HuH-7.5 (cell line): ENCODE results near the gene PI4KA.
A peak's percentile ranks its signal among the peaks of the same experiment; 100 is the strongest.

ENCODE experiments used
- DNase-seq: peaks from one replicate; pipeline ENCODE4 v3.0.0; 2011; ENCODE audit warnings: low spot score

PI4KA gene

DNA sequence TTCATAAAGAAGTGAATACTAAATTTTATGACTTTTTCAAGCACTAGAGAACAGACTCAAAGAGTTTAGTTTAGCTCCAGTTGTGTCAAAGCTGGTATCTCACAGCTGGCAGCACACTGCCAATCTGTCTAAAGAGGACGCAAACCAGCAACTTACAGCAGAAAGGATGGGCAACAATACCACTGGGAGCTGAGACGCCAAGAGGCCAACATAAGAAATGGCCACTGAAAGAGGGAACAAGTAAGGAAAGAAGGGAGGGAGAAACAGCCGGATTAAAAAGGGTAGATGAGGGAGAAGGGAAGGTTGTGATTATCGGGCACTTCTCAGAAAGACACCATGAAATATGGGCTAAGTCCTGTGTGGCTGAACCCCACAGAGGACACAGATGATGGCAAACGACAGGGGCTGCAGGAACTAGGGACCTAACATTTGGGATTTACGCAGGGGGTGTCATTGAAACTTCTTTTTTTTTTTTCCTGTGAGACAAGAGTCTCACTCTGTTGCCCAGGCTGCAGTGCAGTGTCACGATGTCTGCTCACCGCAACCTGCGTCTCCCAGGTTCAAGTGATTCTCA is 43.0 kb downstream of the PI4KA start:
- DNase-seq = no peak

DNA sequence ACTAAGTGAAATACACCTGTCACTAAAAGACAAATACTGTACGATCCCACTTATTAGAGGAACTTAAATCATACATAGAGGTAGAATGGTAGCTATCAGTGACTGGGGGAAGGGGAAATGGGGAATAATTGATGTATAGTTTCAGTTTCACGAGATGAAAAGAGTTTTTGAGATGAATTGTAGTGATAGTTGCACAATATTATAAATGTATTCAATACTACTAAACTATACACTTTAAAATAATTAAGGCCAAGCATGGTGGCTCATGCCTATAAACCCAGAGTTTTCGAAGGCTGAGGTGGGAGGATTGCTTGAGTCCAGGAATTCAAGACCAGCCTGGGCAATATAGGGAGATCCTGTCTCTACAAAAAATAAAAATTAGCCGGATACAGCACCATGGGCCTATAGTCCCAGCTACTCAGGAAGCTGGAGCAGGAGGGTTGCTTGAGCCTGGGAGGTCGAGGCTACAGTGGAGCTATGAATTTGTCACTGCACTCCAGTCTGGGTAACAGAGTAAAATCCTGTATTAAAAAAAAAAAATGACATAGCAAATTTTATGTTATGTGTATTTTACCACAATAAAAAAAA is 44.3 kb downstream of the PI4KA start:
- no peak for DNase-seq

DNA sequence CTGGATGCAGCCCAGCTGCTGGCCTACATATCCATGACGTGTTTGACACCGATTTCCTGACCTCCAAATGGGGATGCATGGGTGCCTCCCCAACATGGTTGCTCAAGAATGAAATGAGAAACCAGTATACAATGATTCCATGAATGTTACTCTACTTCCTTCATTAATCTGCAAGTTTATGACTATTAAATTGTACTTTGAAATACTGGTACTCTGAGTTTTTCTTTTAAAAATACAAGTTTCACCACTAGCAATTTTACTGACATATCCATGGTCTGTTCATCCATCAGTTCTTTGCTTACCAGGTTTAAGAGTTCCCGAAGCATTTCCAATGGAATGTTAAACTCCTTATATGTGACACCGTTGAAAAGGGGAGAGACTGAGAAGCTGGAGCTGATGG is 45.6 kb downstream of the PI4KA start:
- DNase-seq = no peak

DNA sequence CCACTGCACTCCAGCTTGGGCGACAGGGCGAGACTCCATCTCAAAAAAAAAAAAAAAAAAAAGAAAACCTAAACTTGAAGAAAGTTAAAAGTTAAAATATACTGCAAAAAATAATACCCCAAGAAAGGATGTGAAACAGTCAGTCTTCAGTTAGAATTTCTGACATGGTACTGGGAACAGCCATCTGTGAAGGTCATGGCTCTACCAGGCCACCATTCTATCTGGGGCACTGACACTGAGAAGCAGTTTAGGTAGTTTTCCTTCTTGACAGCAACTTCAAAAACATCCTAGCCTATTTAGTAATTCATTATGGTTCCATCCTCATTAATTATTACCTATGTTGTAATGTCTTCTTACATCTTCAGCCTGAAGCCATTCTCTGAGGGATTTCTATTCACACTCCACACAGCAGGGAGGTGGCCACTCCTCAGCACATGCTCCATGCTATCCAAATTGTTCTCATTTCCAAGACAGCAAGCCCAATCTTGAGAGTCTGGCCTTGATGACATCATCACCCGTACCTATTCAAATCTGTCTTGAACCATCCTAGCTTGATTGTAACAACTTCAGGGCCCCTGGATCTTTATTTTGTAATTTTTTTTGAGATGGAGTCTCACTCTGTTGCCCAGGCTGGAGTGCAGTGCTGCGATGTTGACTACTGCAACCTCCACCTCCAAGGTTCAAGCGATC is 46.5 kb downstream of the PI4KA start:
- no peak for DNase-seq

DNA sequence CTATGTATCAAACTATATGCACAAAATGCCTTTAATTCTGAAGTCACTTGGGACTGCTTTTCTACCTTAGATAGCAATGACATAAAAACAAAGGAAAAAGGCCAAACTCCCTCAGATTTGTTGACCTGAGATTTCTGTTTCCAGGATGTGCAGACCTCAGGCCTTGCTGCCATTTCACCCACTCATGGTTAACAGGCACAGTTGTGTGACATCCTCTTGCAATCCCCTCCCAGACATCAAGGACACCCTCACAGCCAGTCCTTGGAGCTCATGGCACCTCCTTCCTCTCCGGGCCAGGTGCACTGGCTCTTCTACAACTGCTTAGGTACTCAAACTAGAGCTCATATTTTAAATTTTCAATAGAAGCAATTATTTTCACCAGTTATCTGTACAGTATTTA is 47.4 kb downstream of the PI4KA start:
- DNase-seq = no peak

DNA sequence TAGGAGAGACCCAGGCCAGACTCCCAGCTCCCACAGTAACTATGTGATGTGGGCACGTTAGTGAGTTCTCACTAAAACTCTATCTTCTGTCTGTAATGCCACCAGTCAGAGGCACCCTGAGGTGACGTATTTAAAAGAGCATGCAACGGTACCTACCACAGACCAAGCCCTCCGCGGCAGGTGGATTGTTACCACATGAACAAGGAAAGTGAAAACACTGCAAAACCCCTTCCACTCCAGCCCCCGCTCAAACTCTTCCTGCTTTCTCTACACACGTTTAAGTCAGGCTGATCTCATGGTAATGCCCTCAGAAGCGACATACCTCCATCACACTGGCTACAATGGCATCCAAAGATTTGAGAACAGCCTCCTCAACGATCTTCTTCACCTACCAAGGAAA is 48.0 kb downstream of the PI4KA start:
- no peak for DNase-seq

DNA sequence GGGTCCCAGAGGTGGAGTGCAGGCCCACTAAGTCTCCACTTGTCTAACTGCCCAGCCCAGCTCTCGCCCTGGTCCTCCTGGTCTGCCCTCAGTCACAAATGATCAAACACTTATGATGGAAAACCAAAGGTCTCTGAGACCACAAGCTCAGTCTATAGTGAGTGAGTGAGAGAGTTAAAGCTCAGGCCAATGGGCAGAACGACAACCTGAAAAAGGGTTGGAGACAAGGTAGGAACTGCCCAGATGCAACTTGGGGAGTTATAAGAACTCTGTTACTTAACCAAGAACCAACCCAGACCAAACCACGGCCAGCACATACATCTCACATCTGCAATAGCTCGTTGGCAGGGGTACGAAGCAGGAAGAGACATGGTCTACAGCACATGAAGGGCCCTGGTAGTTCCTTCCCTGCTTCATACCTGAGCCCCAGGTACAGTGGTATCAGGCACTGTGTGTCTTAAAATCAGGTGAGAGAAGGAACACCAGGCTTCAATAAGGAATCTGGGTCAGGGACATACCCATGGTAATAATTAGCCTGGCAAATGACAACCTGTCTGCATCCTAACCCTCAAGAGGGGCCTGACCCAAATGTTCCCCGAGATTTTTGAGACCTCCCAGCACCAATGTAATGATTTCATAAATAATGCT is 48.9 kb downstream of the PI4KA start:
- no peak for DNase-seq

DNA sequence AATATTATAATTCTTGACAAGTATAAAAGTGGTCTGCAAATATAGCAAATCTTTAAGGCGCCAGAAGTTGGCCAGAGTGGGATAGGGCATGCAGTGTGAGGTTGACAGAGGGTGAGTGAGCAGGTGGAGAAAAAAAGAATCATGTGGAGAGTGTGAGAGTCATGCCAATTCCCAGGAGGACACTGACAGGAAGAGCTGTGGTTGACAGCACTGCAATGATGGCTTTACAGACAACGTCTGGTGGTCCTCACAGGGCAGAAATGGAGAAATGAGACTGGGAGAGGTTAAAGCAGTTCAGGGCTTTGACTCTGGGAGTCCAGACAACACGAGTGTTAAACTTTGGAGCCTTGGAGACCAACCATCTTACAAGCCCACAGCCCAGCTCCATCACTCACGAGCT is 49.8 kb downstream of the PI4KA start:
- no peak for DNase-seq

DNA sequence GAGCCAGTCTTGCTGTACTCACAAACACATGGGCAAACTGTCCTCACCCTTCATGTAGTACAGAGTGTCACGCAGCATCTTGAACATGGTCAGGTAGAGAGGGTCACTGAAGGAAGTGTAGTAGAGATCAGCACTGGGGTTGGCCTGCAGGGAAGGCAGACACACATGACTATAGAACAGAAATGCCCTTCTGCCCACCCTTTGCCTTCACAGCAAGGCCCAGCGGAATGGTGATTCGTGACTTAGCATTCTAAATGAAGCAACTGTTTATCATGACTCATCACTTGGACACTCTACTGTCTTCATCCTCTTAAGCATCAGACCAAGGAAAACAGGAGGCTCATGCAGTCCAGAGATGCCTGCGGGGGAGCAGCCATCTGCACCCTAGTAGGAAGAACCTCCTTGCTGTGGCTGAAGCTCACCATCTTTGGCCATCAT is 51.3 kb downstream of the PI4KA start:
- no peak for DNase-seq

DNA sequence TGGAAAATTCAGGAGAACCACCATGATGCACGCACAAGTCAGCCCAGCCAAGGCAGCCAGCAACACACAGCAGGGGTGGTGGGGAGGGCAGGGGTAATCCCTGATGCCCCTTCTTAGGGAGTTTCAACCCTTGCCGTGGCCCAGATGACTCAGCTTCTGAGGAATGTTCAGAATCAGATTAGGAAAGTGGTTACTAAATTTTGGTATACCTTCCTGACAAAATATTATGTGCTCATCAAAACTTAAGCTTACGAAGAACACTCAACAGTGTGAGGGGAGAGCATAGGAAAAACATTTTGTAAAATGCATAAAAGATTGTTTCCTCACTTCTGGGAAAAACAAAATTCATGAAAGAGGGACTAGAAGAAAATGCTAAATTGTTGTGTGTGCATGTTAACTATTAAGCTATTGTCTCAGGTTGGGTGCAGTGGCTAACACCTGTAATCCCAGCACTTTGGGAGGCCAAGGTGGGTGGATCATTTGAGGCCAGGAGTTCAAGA is 52.6 kb downstream of the PI4KA start:
- no peak for DNase-seq

DNA sequence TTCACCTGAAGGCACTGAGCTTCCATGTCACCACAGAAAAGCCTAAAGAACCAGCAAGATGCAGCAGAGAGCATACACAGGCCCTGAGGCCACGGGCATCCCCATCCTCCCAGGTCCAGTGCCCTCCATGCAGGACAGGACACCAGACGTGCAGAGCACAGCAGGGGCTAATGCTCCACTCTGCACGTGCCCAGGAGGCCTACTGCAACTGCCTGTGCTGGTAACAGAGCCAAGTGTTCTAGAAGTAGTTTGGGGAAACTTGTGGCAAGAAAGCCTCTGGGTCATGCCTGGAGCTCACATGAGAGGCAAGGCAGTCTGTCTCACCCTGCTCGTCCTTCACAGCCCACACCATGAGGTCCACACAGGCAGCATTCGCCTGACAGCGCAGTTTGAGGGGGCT is 54.0 kb downstream of the PI4KA start:
- DNase-seq = no peak

DNA sequence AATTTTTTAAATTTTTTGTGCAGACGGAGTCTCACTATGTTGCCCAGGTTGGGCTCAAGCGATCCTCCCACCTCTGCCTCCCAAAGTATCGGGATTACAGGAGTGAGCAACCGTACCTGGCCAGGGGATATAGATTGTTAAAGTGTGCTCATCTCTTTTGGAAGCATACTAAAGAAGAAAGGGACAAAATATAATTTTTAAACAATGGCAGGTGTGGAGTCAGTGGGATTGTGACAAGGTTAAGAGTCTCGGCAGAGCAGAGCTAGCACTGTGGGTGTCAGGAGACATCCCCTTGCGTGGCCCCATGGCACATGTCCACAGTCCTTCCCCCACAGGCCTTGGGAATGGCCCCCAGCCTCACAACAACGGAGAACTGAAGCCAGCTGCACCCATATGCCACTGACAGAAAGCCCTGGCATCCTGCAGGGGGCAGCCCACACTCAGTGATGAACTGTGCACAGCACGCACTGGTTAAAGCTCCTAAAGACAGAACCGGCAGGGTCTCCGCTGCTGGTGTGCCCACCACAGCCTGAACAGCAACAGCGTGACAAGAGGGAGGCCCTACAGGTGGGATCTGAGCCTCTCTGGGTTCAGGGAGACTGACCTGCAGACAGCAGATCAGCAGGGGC is 54.8 kb downstream of the PI4KA start:
- peak; percentile 45 for DNase-seq

DNA sequence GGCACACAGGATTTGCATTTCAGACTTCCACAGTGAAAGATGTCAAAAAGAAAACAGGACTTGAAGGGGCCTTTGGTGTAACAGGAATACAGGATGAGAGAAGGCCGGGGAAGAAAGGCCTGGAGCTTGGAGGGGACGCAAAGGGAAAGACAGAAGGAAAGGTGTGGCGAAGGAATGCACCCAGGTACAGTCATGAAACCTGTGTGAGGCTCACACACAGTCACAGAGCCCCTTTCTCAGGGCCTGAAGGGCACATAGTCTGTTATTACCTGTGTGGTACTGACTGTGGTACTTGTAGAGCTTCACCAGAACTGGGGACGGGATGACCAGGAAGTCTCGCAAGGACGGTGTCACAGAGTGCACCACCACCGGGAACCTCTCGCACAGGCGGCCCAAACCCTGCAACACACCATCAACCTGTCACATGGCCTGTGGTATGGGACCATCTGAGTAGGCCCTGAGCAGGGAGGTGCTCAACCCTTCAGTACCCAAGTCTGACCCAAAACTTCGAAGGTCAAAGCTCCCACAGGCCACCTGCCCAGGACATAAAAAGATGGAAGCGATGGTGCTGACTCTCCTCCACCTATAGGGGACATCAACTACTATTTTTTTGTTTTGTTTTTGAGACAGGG is 55.6 kb downstream of the PI4KA start:
- DNase-seq = no peak

DNA sequence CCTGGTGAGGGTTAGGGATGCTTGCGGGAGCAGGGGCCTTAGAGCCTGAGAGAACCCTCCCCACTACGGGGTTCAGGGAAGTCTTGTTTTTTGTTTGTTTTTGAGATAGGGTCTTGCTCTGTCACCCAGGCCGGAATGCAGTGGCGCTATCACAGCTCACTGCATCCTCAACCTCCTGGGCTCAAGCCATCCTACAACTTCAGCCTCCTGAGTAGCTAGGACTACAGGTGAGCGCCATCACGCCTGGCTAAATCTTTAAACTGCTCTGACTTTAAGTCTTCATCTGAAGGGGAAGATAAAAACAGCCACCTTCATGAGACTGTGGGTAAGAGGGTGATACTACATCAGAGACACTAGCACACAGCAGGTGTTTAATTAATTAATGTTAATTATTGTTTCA is 56.2 kb downstream of the PI4KA start:
- DNase-seq = no peak

DNA sequence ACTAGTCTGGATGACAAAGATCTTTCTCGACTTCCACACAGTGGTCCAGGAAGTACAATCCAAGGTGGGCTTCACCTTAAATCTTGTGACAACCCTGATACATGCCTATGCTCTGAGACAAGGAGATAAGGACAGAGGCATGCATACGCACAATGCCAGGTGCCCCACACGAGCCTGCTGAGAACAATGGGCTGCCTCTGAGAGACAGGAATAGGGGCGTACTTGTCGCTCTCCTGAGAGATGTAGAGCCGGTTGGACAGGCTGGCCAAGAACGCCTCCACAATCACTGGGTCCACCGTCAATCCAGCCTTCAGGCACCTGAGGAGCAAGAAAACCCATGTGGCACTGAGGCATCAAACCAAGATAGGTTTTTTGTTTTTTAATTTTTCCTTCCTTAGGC is 59.2 kb downstream of the PI4KA start:
- DNase-seq = no peak

DNA sequence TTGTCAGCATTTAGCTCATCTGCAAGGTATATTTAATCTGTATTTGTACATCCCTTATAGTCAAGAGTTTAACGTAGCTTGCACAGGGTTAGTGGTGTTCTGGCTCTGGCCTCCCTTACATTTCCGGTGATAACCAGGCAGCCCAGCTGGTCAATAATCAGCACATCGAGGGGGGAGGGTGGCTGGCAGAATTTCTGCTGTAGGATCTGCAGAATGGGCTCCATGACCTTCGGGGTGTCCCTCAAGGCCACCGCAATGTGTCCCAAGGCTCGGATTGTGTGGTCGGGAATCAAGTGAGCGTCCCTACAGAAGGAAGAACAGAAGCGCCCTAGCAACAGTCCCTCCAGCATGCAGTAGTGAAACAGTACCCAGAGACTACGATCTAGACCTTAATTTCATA is 59.6 kb downstream of the PI4KA start:
- no peak for DNase-seq

DNA sequence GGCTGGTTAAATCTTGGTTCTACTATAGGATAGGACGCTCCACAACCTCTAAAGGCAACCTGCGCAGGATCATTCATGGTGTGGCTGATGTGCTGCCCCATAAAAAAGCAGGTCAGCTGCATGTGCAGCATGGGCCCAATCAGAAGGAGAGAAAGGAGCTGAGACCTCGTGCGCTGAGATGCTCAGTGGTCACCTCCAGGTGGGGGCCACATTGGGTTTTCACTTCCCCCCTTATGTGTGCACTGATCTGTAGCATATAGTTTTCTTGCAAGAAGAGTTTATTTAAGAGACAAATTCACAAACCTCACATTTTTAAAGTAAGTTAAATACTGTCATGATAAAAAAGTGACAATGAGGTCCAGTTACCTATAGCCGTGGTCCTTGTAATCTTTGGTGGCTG is 60.4 kb downstream of the PI4KA start:
- DNase-seq = no peak

DNA sequence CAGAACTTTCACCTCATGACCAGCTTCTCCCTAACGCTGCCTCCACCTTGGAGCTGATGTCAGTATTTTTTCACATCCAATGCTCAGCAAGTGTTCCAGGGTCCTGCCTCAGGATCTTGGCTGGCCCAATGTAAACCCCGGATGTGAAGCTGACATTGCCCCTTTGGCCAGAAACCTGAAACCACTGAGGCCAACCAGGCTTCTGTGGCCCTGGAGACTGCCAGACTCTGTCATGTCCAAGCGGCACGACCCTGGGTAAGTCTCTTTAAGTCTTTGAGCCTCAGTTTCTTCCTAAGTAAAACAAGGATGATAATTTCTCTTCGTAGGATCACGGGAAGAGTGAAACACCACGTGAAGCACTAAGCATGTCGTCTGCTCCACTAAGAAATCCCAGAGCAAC is 61.9 kb downstream of the PI4KA start:
- DNase-seq = no peak

DNA sequence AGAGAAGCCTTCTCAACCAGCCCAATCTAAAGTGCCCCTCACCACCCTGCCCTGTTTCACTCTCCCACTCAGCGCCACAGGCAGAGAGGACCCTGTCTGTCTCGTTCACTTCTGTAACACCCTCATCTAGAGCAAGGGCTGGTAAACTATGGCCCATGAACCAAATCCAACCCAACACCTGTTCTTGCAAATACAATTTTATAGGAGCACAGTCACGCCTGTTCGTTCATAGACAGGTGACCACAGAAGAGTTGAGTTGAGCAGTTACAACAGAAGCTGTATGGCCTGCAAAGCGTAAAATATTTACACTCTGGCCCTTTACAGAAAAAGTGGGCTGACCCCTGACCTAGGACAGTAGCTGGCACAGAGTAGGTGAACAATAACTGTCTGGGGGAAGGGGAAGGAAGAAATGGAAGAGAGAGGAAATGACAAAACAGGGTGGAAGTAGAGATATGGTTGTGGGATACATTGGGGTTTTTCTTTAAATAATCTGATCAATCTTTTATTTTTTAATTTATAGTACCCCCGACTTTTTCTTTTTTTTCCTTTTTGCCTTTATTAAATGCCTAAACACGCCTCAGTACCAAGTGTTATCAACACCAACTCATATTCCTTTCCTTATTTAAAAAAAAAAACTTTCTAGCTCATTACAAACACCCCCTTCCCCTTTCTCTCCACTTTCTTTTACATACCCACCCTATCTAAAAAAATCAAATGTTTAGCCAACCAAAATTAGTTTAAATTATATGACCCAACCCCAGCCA is 63.8 kb downstream of the PI4KA start:
- DNase-seq = no peak

DNA sequence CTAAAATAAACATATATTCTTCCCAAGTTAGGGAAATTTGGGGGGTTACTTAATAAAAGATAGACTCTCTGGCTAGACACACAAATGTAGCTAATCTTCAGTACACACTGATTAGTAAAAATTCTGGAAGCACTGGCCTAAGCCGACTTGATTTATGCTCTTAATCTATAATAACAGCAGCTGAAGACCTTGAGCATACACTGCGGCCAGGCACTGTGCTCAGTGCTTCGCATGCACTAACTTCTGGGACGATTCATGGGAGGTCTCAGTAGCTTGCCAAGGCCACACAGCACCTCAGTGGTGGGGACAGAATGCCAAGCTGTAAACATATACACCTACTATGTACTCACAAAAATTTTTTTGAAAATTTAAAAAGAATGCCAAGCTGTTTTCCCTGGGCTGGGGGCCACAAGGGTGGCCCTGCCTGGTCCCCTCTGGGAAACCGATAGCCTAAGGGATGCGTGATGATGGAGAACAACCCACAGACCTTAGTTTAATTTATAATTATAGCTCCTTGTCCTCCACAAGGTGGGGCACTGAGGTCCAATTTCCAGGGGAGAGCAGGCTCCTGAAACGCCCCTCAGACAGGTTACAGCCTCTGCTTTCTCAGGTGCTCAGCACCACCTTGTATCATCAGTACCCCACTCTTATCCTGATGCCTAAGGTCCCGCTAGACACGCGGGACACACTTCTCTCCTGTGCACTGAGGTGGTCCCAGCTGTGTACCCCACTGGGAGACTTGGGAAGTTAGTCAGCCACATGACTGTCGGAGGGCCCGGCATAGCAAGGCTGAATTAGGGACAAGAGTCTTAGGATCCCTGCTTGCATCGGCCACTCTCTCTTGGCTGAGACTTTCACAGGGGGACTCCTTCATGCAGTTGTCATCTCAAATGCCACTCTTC is 64.6 kb downstream of the PI4KA start:
- DNase-seq = no peak
